ENCODE results near the gene NRG2.

Gene NRG2

GRCh38 chr5:139816566-139816965 is 226.5 kb downstream of the NRG2 start:
- TF ChIP-seq JUND (IDR thresholded peaks at IDR 0.05; ENCODE audit: low read depth), result no peak
- in situ Hi-C loops (cut with HindIII; ENCODE audit: low pct_unique_long_range_greater_than_20kb, low sequenced_read_pairs), result no loop called here
- DNase-seq (ENCODE audit: low read depth in 1 of 2, low spot score in 1 of 2), result no peak

- DNase-seq (ENCODE audit: low read depth in 1 of 2, low spot score in 1 of 2), result no peak
- in situ Hi-C loops (cut with HindIII; ENCODE audit: low pct_unique_long_range_greater_than_20kb, low sequenced_read_pairs), result no loop called here
- TF ChIP-seq JUND (IDR thresholded peaks at IDR 0.05; ENCODE audit: low read depth), result no peak
Observed at GRCh38 chr5:139814704-139815280, 228.3 kb downstream of the NRG2 start.

GRCh38 chr5:139814191-139814601 is 228.9 kb downstream of the NRG2 start:
- no peak for DNase-seq (ENCODE audit: low read depth in 1 of 2, low spot score in 1 of 2)
- no peak for TF ChIP-seq JUND (IDR thresholded peaks at IDR 0.05; ENCODE audit: low read depth)
- in situ Hi-C loops (cut with HindIII; ENCODE audit: low pct_unique_long_range_greater_than_20kb, low sequenced_read_pairs), result no loop called here

- no peak for TF ChIP-seq JUND (IDR thresholded peaks at IDR 0.05; ENCODE audit: low read depth)
- no peak for DNase-seq (ENCODE audit: low read depth in 1 of 2, low spot score in 1 of 2)
- in situ Hi-C loops (cut with HindIII; ENCODE audit: low pct_unique_long_range_greater_than_20kb, low sequenced_read_pairs), result no loop called here
Observed at GRCh38 chr5:139812836-139813805, 230.0 kb downstream of the NRG2 start.

- no peak for TF ChIP-seq JUND (IDR thresholded peaks at IDR 0.05; ENCODE audit: low read depth)
- in situ Hi-C loops (cut with HindIII; ENCODE audit: low pct_unique_long_range_greater_than_20kb, low sequenced_read_pairs), result no loop called here
- no peak for DNase-seq (ENCODE audit: low read depth in 1 of 2, low spot score in 1 of 2)
Observed at GRCh38 chr5:139812323-139812722, 230.8 kb downstream of the NRG2 start.

GRCh38 chr5:139811274-139811607 is 231.9 kb downstream of the NRG2 start:
- in situ Hi-C loops (cut with HindIII; ENCODE audit: low pct_unique_long_range_greater_than_20kb, low sequenced_read_pairs), result no loop called here
- no peak for DNase-seq (ENCODE audit: low read depth in 1 of 2, low spot score in 1 of 2)
- no peak for TF ChIP-seq JUND (IDR thresholded peaks at IDR 0.05; ENCODE audit: low read depth)

GRCh38 chr5:139810341-139811273 is 232.5 kb downstream of the NRG2 start:
- no peak for TF ChIP-seq JUND (IDR thresholded peaks at IDR 0.05; ENCODE audit: low read depth)
- in situ Hi-C loops (cut with HindIII; ENCODE audit: low pct_unique_long_range_greater_than_20kb, low sequenced_read_pairs), result no loop called here
- DNase-seq (ENCODE audit: low read depth in 1 of 2, low spot score in 1 of 2), result no peak

- DNase-seq (ENCODE audit: low read depth in 1 of 2, low spot score in 1 of 2), result no peak
Observed at GRCh38 chr5:139809331-139809810, 233.7 kb downstream of the NRG2 start.

GRCh38 chr5:139808481-139809330 is 234.4 kb downstream of the NRG2 start:
- in situ Hi-C loops (cut with HindIII; ENCODE audit: low pct_unique_long_range_greater_than_20kb, low sequenced_read_pairs), result no loop called here
- DNase-seq (ENCODE audit: low read depth in 1 of 2, low spot score in 1 of 2), result peak; percentile 60 to 65
- TF ChIP-seq JUND (IDR thresholded peaks at IDR 0.05; ENCODE audit: low read depth), result no peak

More at GRCh38 chr5:139809331-139809810, 233.7 kb downstream of the NRG2 start:
- in situ Hi-C loops (cut with HindIII; ENCODE audit: low pct_unique_long_range_greater_than_20kb, low sequenced_read_pairs), result no loop called here
- TF ChIP-seq JUND (IDR thresholded peaks at IDR 0.05; ENCODE audit: low read depth), result no peak

GRCh38 chr5:139807647-139808030 is 235.5 kb downstream of the NRG2 start:
- in situ Hi-C loops (cut with HindIII; ENCODE audit: low pct_unique_long_range_greater_than_20kb, low sequenced_read_pairs), result no loop called here
- TF ChIP-seq JUND (IDR thresholded peaks at IDR 0.05; ENCODE audit: low read depth), result no peak
- DNase-seq (ENCODE audit: low read depth in 1 of 2, low spot score in 1 of 2), result no peak

GRCh38 chr5:139806726-139807646 is 236.1 kb downstream of the NRG2 start:
- DNase-seq (ENCODE audit: low read depth in 1 of 2, low spot score in 1 of 2), result no peak
- in situ Hi-C loops (cut with HindIII; ENCODE audit: low pct_unique_long_range_greater_than_20kb, low sequenced_read_pairs), result no loop called here
- TF ChIP-seq JUND (IDR thresholded peaks at IDR 0.05; ENCODE audit: low read depth), result no peak
